Osteoblast (primary cell): ENCODE measurements around the gene BBC3. TPM values are rescaled to one million over a fixed set of nuclear protein-coding genes. Genes with fewer than 3 reads are reported as not detected.
"Not testable (repeated sequence)": the region's sequence is repeated elsewhere in the genome, so short reads cannot be mapped to it uniquely, and the experiment has no call there.

Experiments
- DNase-seq: peaks from one replicate; pipeline ENCODE4 v3.0.0; 2011; ENCODE audit warnings: low spot score, mixed read lengths; ENCODE audit not compliant: insufficient read length; ENCODE audit errors: missing footprints
- H2AFZ ChIP-seq: 2 replicates; pipeline ENCODE4 v1.6.0; 2011; ENCODE audit warnings: mild to moderate bottlenecking, low read length
- H3K27ac ChIP-seq: 2 replicates; pipeline ENCODE4 v1.5.1; 2011; ENCODE audit warnings: mild to moderate bottlenecking, low read depth, low read length, moderate library complexity
- H3K27me3 ChIP-seq: 2 replicates; pipeline ENCODE4 v1.6.0; 2012; ENCODE audit warnings: mild to moderate bottlenecking, control low read depth, inconsistent platforms, low read length, moderate library complexity; ENCODE audit not compliant: insufficient read depth
- H3K36me3 ChIP-seq: 2 replicates; pipeline ENCODE4 v1.5.1; 2011; ENCODE audit warnings: mild to moderate bottlenecking, low read length, control low read depth, moderate library complexity; ENCODE audit not compliant: insufficient read depth
- H3K4me1 ChIP-seq: 2 replicates; pipeline ENCODE4 v1.5.1; 2011; ENCODE audit warnings: mild to moderate bottlenecking, low read length, control low read depth, moderate library complexity; ENCODE audit not compliant: insufficient read depth
- H3K4me2 ChIP-seq: 2 replicates; pipeline ENCODE4 v1.6.0; 2011; ENCODE audit warnings: mild to moderate bottlenecking, low read length; ENCODE audit not compliant: insufficient read depth
- H3K4me3 ChIP-seq: fragments of 200-600 bp; sonication (generic); 3 replicates; pipeline ENCODE4 v1.5.1; 2012; ENCODE audit warnings: mild to moderate bottlenecking, low read length, inconsistent platforms; ENCODE audit not compliant: insufficient read depth
- H3K79me2 ChIP-seq: 2 replicates; pipeline ENCODE4 v1.6.0; 2012; ENCODE audit warnings: mild to moderate bottlenecking, low read length, control low read depth, inconsistent platforms; ENCODE audit not compliant: insufficient read depth
- H3K9me3 ChIP-seq: 2 replicates; pipeline ENCODE4 v1.5.1; 2011; ENCODE audit warnings: low read depth, low read length, control low read depth
- H4K20me1 ChIP-seq: 2 replicates; pipeline ENCODE4 v1.6.0; 2012; ENCODE audit warnings: mild to moderate bottlenecking, low read length, control low read depth; ENCODE audit not compliant: insufficient read depth
- total RNA-seq: library from RNA; depleted of rRNA; stranded (reverse); fragments of >200 nt; gene quantifications from 2 replicates; pipeline ENCODE4 v1.2.3, GENCODE V29; 2012
- TF ChIP-seq, protein P1 (sequence below): IDR thresholded peaks from 2 replicates; pipeline ENCODE4 v1.5.1; 2011; ENCODE audit warnings: mild to moderate bottlenecking, low read depth, low read length, moderate library complexity; ENCODE audit errors: extremely low read depth

Gene BBC3
- total RNA-seq, 1 donor: 28.2 TPM

DNA sequence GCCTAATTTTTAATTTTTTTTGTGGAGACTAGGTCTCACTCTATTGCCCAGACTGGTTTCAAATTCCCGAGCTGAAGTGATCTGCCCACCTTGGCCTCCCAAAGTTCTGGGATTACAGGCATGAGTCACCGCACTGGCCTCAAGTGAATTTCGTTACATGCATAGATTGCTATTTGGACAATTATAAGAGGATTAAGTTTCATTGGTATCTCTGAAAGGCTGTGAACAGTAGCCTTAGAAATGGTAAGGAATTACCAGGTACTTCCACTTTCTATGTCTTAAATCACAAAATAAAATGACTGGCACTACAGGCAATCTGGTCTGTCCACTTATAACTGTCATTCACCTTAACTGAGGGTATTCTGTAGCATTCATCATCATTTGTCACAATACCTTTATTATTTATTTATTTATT lies 22.5 kb upstream of the BBC3 start:
- Histone ChIP-seq H3K4me3 (no peak overlapping the region), H3K79me2 (peaks cover 9% of the 10 kb centered on the region), H3K4me2 (peak overlapping the region; percentile 77), H3K36me3 (peaks cover under 1% of the 10 kb centered on the region), H3K27ac (peak overlapping the region; percentile 71), H3K9me3 (no peaks in the 10 kb centered on the region), H2AFZ (no peak overlapping the region), H4K20me1 (no peaks in the 10 kb centered on the region), H3K4me1 (peaks cover 24% of the 10 kb centered on the region), H3K27me3 (no peaks in the 10 kb centered on the region)
- TF ChIP-seq, protein P1, sequence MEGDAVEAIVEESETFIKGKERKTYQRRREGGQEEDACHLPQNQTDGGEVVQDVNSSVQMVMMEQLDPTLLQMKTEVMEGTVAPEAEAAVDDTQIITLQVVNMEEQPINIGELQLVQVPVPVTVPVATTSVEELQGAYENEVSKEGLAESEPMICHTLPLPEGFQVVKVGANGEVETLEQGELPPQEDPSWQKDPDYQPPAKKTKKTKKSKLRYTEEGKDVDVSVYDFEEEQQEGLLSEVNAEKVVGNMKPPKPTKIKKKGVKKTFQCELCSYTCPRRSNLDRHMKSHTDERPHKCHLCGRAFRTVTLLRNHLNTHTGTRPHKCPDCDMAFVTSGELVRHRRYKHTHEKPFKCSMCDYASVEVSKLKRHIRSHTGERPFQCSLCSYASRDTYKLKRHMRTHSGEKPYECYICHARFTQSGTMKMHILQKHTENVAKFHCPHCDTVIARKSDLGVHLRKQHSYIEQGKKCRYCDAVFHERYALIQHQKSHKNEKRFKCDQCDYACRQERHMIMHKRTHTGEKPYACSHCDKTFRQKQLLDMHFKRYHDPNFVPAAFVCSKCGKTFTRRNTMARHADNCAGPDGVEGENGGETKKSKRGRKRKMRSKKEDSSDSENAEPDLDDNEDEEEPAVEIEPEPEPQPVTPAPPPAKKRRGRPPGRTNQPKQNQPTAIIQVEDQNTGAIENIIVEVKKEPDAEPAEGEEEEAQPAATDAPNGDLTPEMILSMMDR: no peak
- peak; percentile 59 for DNase-seq

DNA sequence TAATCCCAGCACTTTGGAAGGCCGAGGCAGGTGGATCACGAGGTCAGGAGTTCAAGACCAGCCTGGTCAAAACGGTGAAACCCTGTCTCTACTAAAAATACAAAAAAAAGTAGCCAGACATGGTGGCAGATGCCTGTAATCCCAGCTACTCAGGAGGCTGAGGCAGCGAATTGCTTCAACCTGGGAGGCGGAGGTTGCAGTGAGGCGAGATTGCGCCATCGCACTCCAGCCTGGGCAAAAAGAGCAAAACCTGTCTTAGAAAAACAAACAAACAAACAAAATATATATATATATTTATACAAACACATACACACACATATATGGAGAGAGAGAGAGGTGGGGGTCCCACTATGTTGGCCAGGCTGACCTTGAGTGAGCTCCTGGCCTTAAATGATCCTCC lies 22.0 kb upstream of the BBC3 start:
- not testable (repeated sequence) for H4K20me1 ChIP-seq, DNase-seq, H3K9me3 ChIP-seq, H3K27me3 ChIP-seq, H2AFZ ChIP-seq, H3K79me2 ChIP-seq, H3K36me3 ChIP-seq, H3K4me3 ChIP-seq
- peak overlapping the region; percentile 71 for H3K27ac ChIP-seq
- peak overlapping the region; percentile 77 for H3K4me2 ChIP-seq
- H3K4me1 ChIP-seq: peaks cover 20% of the 10 kb centered on the region

DNA sequence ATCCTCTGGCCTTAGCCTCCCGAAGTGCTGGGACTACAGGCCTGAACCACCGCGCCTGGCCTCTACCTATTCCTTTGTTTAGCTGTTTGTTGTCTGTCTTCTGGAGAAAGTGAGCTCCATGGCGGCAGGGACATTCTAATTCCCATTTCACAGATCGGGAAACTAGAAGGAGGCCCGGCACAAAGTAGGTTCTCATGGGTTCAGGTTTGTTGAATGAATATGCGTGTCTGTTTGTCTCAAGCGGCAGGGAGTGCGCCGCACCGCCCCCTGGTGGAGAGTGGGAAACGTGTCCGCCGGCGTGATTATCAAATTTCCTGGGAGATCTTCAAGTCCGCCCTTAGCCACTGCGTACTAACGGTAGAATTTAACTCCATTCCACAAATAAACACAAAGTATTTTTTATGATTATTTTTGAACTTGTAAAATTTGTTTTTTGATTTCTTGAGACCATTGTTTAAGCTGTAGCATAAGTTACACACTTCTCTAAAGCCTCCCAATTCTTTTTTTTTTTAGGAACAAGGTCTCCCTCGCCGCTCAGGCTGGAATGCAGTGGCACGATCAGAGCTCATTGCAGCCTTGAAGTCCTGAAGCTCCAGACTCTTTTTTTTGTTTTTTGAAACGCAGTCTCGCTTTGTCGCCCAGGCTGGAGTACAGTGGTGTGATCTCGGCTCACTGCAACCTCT lies 16.4 kb upstream of the BBC3 start:
- H3K79me2 ChIP-seq: no peaks in the 10 kb centered on the region
- H3K4me1 ChIP-seq: peaks cover 7% of the 10 kb centered on the region
- H4K20me1 ChIP-seq: no peaks in the 10 kb centered on the region
- no peaks in the 10 kb centered on the region for H3K27me3 ChIP-seq
- H3K4me2 ChIP-seq: peak overlapping the region; percentile 26
- TF ChIP-seq, protein P1: peak; percentile 96
- no peak overlapping the region for H3K27ac ChIP-seq
- H3K9me3 ChIP-seq: no peaks in the 10 kb centered on the region
- H3K4me3 ChIP-seq: no peak overlapping the region
- peak; percentile 96 for DNase-seq
- H2AFZ ChIP-seq: peak overlapping the region; percentile 11
- no peaks in the 10 kb centered on the region for H3K36me3 ChIP-seq

DNA sequence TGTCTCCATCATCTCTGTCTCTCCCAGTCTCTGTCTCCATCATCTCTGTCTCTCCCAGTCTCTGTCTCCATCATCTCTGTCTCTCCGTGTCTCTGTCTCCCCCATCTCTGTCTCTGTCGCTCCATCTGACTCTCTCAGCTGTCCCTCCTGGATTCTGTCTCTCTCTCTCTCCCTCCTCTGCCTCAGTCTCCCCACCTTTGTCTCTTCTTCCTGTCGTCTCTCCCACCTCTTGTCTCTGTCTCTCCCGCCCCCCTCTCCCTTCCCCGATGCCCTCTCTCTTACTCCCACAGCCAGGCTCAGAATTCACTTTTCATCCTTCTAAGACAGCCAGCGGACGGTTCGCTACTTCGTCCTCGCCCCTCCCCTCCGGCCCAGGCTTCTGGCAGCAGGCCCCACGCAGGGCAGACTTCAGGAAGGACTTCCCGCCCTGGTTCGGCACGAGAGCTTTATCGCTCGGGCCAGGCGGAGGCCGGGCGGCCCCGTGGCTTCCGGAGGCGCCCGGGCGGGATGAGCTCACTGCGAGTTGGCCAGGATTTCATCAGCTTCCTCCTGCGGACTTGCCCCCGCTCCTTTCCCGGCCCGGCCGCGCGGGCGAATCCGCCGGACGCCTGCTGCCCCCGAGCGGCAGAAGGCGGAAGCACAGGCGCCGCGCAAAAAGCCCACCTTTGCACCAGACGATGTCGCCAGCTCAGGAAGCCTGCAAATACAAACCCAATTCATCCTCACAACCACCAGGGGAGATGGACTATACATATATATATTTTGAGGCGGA lies 13.0 kb upstream of the BBC3 start:
- no peaks in the 10 kb centered on the region for H3K9me3 ChIP-seq
- H3K4me2 ChIP-seq: peak overlapping the region; percentile 83
- peak overlapping the region; percentile 72 for H3K27ac ChIP-seq
- H3K4me1 ChIP-seq: peaks cover 17% of the 10 kb centered on the region
- H2AFZ ChIP-seq: peak overlapping the region; percentile 74
- H3K79me2 ChIP-seq: no peaks in the 10 kb centered on the region
- DNase-seq: peak; percentile 100
- no peaks in the 10 kb centered on the region for H4K20me1 ChIP-seq
- no peaks in the 10 kb centered on the region for H3K36me3 ChIP-seq
- H3K4me3 ChIP-seq: peak overlapping the region; percentile 71
- TF ChIP-seq, protein P1: peak; percentile 84
- H3K27me3 ChIP-seq: peaks cover 5% of the 10 kb centered on the region
